Measurements from ENCODE around the gene FN1.
A peak's percentile ranks its signal among the peaks of the same experiment; 100 is the strongest.

FN1 gene

GRCh38 chr2:215451012-215451756 is 15.3 kb upstream of the FN1 start:
- no peak overlapping the region for H3K27ac Mint-ChIP-seq
- peaks cover 9% of the 10 kb centered on the region for H3K27me3 Mint-ChIP-seq
- H3K4me1 Mint-ChIP-seq (ENCODE audit: low read depth), result no peaks in the 10 kb centered on the region
- no peaks in the 10 kb centered on the region for H3K36me3 Mint-ChIP-seq
- no peak overlapping the region for H3K4me3 Mint-ChIP-seq
- H3K9me3 Mint-ChIP-seq (ENCODE audit: low read depth), result no peaks in the 10 kb centered on the region

- Mint-ChIP-seq H3K4me3 (no peak overlapping the region), H3K27ac (no peak overlapping the region), H3K4me1 (ENCODE audit: low read depth) (no peaks in the 10 kb centered on the region), H3K27me3 (peaks cover 9% of the 10 kb centered on the region), H3K9me3 (ENCODE audit: low read depth) (no peaks in the 10 kb centered on the region), H3K36me3 (no peaks in the 10 kb centered on the region)
Observed at GRCh38 chr2:215450188-215451011, 14.5 kb upstream of the FN1 start.

DNA sequence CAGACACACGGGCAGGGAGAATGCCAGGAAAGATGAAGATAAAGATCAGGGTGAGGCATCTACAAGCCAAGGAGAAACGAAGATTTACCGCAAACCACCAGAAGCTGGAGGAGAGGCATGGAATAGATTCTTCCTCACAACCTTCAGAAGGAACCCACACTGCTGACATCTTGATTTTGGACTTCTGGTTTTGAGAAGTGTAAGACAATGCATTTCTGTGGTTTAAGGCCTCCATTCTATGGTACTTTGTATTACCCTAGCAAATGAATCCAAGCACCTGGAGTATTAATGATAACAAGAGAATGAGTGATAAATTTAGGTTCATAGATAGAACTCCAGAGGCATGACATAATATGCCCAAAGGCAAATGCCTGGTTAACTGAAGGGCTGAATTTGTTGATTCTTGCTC is 11.8 kb upstream of the FN1 start:
- H3K4me1 Mint-ChIP-seq (ENCODE audit: low read depth), result no peaks in the 10 kb centered on the region

GRCh38 chr2:215447056-215447455 is 11.2 kb upstream of the FN1 start:
- Mint-ChIP-seq H3K9me3 (ENCODE audit: low read depth) (no peaks in the 10 kb centered on the region), H3K36me3 (no peaks in the 10 kb centered on the region), H3K4me1 (ENCODE audit: low read depth) (no peaks in the 10 kb centered on the region), H3K27me3 (peaks cover 11% of the 10 kb centered on the region), H3K27ac (no peak overlapping the region), H3K4me3 (no peak overlapping the region)

More for the DNA sequence above, 11.8 kb upstream of the FN1 start:
- H3K9me3 Mint-ChIP-seq (ENCODE audit: low read depth), result no peaks in the 10 kb centered on the region
- no peak overlapping the region for H3K27ac Mint-ChIP-seq
- no peaks in the 10 kb centered on the region for H3K36me3 Mint-ChIP-seq
- H3K4me3 Mint-ChIP-seq, result no peak overlapping the region
- peaks cover 11% of the 10 kb centered on the region for H3K27me3 Mint-ChIP-seq

- H3K4me3 Mint-ChIP-seq, result no peak overlapping the region
- peaks cover 1% of the 10 kb centered on the region for H3K4me1 Mint-ChIP-seq (ENCODE audit: low read depth)
- no peaks in the 10 kb centered on the region for H3K36me3 Mint-ChIP-seq
- no peak overlapping the region for H3K27ac Mint-ChIP-seq
- no peaks in the 10 kb centered on the region for H3K9me3 Mint-ChIP-seq (ENCODE audit: low read depth)
- H3K27me3 Mint-ChIP-seq, result peaks cover 13% of the 10 kb centered on the region
Observed at GRCh38 chr2:215442401-215442787, 6.5 kb upstream of the FN1 start.

- Mint-ChIP-seq H3K9me3 (ENCODE audit: low read depth) (no peaks in the 10 kb centered on the region), H3K27me3 (peaks cover 16% of the 10 kb centered on the region), H3K36me3 (no peaks in the 10 kb centered on the region), H3K4me3 (no peak overlapping the region), H3K27ac (no peak overlapping the region), H3K4me1 (ENCODE audit: low read depth) (peaks cover 6% of the 10 kb centered on the region)
Observed at GRCh38 chr2:215441560-215442400, 5.9 kb upstream of the FN1 start.

DNA sequence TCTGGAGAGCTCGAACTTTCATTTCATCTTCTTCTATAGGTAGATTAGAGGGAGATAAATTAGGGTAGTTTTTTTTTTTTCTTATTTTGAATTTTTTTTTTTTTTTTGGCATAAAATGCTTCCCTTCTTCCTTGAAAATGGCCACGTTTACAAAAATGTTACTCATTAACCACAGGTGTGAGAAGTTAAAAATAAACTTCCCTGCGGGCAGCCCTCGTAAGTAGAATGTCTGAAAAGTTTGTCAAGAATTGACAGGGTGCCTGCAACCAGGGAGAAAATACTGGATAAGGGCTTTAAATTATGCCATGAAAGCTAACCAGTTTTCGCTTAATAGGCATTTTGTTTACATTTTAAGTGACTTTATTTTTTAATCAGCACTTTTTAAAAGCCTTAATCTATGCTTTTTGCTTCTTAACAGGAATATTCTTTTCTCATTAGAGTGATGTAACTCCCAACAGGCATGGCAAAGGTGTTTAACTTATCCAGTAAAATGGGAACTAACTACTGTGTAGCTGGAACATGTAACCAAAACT is 4.2 kb upstream of the FN1 start:
- Mint-ChIP-seq H3K4me1 (ENCODE audit: low read depth) (peaks cover 15% of the 10 kb centered on the region), H3K9me3 (ENCODE audit: low read depth) (no peaks in the 10 kb centered on the region), H3K27me3 (peaks cover 26% of the 10 kb centered on the region), H3K4me3 (no peak overlapping the region), H3K27ac (no peak overlapping the region), H3K36me3 (no peaks in the 10 kb centered on the region)

GRCh38 chr2:215439404-215439803 is 3.5 kb upstream of the FN1 start:
- Mint-ChIP-seq H3K27me3 (peaks cover 31% of the 10 kb centered on the region), H3K27ac (no peak overlapping the region), H3K36me3 (no peaks in the 10 kb centered on the region), H3K9me3 (ENCODE audit: low read depth) (no peaks in the 10 kb centered on the region), H3K4me3 (no peak overlapping the region), H3K4me1 (ENCODE audit: low read depth) (peaks cover 16% of the 10 kb centered on the region)

DNA sequence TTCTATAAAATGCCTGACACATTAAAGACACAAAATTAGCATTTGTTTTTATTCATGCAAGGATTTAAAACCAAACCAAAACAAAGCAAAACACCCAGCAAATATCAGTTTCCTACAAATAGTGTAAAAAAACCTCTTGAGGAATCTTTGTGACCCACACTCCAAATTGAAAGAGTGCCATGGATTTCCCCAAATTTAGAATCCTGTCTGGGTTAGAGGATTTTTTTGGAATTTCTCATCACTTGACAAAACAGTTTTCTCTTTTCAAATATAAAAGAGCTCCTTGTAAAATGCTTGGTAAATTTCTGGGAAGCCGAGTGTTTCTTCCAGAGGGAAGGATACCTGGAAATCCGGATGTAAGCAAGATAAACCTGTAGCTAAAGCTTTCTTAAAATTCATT is 1.7 kb upstream of the FN1 start:
- H3K36me3 Mint-ChIP-seq, result no peaks in the 10 kb centered on the region
- H3K9me3 Mint-ChIP-seq (ENCODE audit: low read depth), result no peaks in the 10 kb centered on the region
- H3K4me1 Mint-ChIP-seq (ENCODE audit: low read depth), result peaks cover 16% of the 10 kb centered on the region
- H3K4me3 Mint-ChIP-seq, result no peak overlapping the region
- peaks cover 36% of the 10 kb centered on the region for H3K27me3 Mint-ChIP-seq
- no peak overlapping the region for H3K27ac Mint-ChIP-seq

GRCh38 chr2:215436705-215437565 is 1.1 kb upstream of the FN1 start:
- Mint-ChIP-seq H3K4me3 (peak overlapping the region; percentile 86), H3K36me3 (no peaks in the 10 kb centered on the region), H3K27me3 (peaks cover 36% of the 10 kb centered on the region), H3K27ac (no peak overlapping the region), H3K4me1 (ENCODE audit: low read depth) (peaks cover 16% of the 10 kb centered on the region), H3K9me3 (ENCODE audit: low read depth) (no peaks in the 10 kb centered on the region)

- peak overlapping the region; percentile 78 for H3K4me3 Mint-ChIP-seq
- H3K27me3 Mint-ChIP-seq, result peaks cover 45% of the 10 kb centered on the region
- H3K36me3 Mint-ChIP-seq, result peaks cover 2% of the 10 kb centered on the region
- H3K9me3 Mint-ChIP-seq (ENCODE audit: low read depth), result no peaks in the 10 kb centered on the region
- H3K27ac Mint-ChIP-seq, result no peak overlapping the region
- peaks cover 16% of the 10 kb centered on the region for H3K4me1 Mint-ChIP-seq (ENCODE audit: low read depth)
Observed at GRCh38 chr2:215435280-215435869, 493 bp downstream of the FN1 start.

DNA sequence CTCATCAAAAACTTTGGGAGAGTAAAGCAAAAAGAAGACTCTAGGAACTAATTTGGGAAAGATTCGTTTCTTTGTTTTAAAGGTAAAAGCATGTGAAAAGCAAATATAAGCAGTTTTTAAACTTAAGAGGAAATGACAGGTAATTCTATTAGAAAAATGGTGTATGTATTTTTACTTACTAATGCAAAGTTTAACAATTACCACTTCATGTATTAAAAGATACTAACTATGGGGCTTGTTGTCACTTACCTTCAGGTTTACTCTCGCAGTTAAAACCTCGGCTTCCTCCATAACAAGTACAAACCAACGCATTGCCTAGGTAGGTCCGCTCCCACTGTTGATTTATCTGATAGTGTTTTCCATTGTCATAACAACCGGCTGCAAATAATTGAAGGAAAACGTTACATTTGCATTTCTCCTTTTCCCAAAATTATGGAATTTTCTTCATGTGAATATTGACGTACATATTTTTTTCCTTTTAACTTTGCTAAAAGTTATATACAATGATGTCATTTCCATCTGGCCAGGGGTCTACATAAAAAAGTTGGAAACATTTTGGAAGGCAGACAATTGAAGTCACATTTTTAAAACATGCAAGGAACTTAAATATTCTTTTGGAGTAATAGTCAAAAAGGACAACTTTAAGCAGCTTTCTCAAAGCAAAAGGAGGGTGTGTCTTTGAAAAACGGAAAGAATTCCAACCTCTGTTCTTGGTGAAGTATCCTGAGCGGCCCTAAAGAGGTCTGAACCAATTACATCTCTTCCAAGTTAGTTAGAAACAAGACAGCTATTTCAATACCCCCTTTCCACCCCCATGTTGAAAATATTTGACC is 1.2 kb downstream of the FN1 start:
- H3K27me3 Mint-ChIP-seq, result peaks cover 46% of the 10 kb centered on the region
- H3K36me3 Mint-ChIP-seq, result peaks cover 2% of the 10 kb centered on the region
- H3K4me1 Mint-ChIP-seq (ENCODE audit: low read depth), result peaks cover 16% of the 10 kb centered on the region
- H3K4me3 Mint-ChIP-seq, result peak overlapping the region; percentile 78
- H3K9me3 Mint-ChIP-seq (ENCODE audit: low read depth), result no peaks in the 10 kb centered on the region
- H3K27ac Mint-ChIP-seq, result no peak overlapping the region

Measured in activated naive CD8-positive, alpha-beta T cell (primary cell).